ENCODE data around the gene C2CD4A. TPM values are rescaled to one million over a fixed set of nuclear protein-coding genes. Genes with fewer than 3 reads are reported as not detected.
A peak's percentile ranks its signal among the peaks of the same experiment; 100 is the strongest.

Gene C2CD4A
- total RNA-seq, 1 donor from 2014 or later, result 0.18 TPM

DNA sequence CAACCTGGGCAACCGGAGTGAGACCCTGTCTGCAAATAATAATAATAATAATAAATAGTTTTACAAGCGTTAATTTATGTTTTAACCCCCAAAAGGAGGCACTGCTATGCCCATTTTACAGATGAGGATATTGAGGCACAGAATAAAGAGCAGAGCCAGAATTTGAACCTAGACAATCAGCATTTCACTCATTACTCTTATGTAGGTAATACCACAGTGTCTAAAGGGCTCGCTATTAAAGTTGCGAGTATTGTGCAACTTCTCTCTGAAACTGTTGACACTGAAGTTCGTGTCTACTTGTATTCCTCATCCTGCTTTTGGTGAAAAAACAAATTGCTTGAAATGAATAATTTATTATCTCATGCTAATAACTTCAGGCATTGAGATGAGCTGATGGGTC, 2.8 kb downstream of the C2CD4A start:
- H3K9me3 Mint-ChIP-seq (ENCODE audit: unreplicated experiment), result no peaks in the 10 kb centered on the region
- peaks cover 14% of the 10 kb centered on the region for H3K4me1 Mint-ChIP-seq (ENCODE audit: unreplicated experiment)
- H3K27me3 Mint-ChIP-seq (ENCODE audit: unreplicated experiment), result peaks cover 7% of the 10 kb centered on the region
- H3K27ac Mint-ChIP-seq (ENCODE audit: unreplicated experiment), result no peak overlapping the region
- peaks cover 4% of the 10 kb centered on the region for H3K36me3 Mint-ChIP-seq (ENCODE audit: low read depth, unreplicated experiment)
- DNase-seq (ENCODE audit: low spot score), result no peak
- no peak overlapping the region for H3K4me3 Mint-ChIP-seq (ENCODE audit: unreplicated experiment)
- TF ChIP-seq, protein P1, sequence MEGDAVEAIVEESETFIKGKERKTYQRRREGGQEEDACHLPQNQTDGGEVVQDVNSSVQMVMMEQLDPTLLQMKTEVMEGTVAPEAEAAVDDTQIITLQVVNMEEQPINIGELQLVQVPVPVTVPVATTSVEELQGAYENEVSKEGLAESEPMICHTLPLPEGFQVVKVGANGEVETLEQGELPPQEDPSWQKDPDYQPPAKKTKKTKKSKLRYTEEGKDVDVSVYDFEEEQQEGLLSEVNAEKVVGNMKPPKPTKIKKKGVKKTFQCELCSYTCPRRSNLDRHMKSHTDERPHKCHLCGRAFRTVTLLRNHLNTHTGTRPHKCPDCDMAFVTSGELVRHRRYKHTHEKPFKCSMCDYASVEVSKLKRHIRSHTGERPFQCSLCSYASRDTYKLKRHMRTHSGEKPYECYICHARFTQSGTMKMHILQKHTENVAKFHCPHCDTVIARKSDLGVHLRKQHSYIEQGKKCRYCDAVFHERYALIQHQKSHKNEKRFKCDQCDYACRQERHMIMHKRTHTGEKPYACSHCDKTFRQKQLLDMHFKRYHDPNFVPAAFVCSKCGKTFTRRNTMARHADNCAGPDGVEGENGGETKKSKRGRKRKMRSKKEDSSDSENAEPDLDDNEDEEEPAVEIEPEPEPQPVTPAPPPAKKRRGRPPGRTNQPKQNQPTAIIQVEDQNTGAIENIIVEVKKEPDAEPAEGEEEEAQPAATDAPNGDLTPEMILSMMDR (IDR thresholded peaks at IDR 0.05; ENCODE audit: unreplicated experiment), result no peak

DNA sequence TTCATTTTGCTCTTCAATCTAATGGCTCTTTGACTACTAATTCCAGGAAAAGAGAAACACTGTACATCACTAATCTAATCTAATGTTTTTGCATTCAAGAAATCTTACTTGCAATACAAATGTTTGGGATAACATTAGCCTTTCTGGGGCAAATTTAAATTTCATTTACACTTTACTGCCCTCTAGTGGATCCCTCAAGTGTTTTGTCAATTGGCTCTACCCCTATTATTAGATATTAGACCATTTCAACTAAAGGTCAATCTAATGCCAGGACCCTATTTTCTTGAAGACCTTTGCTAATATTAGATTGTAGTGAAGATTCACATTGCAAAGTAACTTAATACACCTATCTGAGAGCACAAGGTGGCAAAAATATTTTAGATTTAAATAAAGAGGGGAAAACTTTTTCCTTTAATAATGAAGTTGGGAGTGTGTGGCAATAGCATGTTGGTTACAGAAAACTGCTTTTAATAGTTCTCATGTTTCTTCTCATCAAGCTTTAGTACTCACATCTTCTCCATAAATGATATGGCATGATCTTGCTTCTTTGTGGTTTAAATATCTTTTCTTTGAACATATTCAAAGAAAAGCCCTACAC, 5.0 kb downstream of the C2CD4A start:
- no peak for DNase-seq (ENCODE audit: low spot score)
- peaks cover 4% of the 10 kb centered on the region for H3K36me3 Mint-ChIP-seq (ENCODE audit: low read depth, unreplicated experiment)
- H3K9me3 Mint-ChIP-seq (ENCODE audit: unreplicated experiment), result no peaks in the 10 kb centered on the region
- peaks cover 7% of the 10 kb centered on the region for H3K27me3 Mint-ChIP-seq (ENCODE audit: unreplicated experiment)
- no peak overlapping the region for H3K27ac Mint-ChIP-seq (ENCODE audit: unreplicated experiment)
- H3K4me1 Mint-ChIP-seq (ENCODE audit: unreplicated experiment), result peaks cover 7% of the 10 kb centered on the region
- H3K4me3 Mint-ChIP-seq (ENCODE audit: unreplicated experiment), result no peak overlapping the region
- TF ChIP-seq, protein P1 (IDR thresholded peaks at IDR 0.05; ENCODE audit: unreplicated experiment), result peak; percentile 73

DNA sequence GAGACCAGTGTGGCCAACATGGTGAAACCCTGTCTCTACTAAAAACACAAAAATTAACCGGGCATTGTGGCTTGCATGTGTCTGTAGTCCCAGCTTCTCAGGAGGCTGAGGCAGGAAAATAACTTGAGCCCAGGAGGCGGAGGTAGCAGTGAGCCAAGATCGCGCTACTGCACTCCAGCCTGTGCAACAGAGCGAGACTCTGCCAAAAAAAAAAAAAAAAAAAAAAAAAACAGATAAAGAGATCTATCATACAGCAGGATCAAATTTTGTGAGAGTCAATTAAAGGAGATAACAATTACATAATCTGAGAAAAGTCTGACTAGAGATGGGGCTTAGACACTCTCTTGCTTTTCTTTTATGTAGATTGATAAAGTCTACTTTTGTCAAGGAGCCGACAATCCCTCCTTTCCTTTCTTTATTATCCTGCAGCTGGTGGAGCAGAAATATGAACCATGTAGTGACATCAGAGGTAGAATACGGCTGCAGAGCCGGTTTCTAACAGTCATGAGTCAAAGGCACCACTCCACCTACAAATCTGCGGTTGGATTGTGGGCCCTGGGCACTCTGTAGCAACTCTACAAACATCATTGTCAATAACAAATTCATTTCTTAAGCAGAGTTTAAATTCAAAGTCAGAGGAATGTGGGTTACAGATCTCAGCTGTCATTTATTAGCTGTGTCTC, 9.0 kb downstream of the C2CD4A start:
- TF ChIP-seq, protein P1 (IDR thresholded peaks at IDR 0.05; ENCODE audit: unreplicated experiment), result no peak
- H3K36me3 Mint-ChIP-seq (ENCODE audit: low read depth, unreplicated experiment), result no peaks in the 10 kb centered on the region
- no peak overlapping the region for H3K4me3 Mint-ChIP-seq (ENCODE audit: unreplicated experiment)
- DNase-seq (ENCODE audit: low spot score), result no peak
- H3K27ac Mint-ChIP-seq (ENCODE audit: unreplicated experiment), result no peak overlapping the region
- H3K4me1 Mint-ChIP-seq (ENCODE audit: unreplicated experiment), result no peaks in the 10 kb centered on the region
- no peaks in the 10 kb centered on the region for H3K27me3 Mint-ChIP-seq (ENCODE audit: unreplicated experiment)
- H3K9me3 Mint-ChIP-seq (ENCODE audit: unreplicated experiment), result no peaks in the 10 kb centered on the region

DNA sequence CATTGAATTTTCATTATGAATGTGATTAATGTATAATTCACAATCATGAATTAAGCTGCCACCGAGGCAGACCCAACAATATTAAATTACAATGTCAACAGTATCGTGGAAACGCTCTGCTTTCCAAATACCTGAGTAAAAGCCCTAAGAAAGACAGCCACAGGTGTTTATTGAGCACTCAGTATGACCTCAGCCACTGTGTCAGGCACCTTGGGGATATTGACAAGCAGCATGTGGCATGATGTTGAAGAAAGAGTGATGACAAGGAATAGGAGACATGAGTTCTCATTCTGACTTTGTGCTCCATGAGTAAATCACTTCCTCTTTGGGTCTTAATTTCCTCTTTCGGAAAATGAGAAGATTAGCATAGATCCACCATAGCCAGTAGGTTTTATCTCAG, 12.8 kb downstream of the C2CD4A start:
- no peaks in the 10 kb centered on the region for H3K4me1 Mint-ChIP-seq (ENCODE audit: unreplicated experiment)

More for the DNA sequence above, 12.8 kb downstream of the C2CD4A start:
- Mint-ChIP-seq H3K27ac (ENCODE audit: unreplicated experiment) (no peak overlapping the region), H3K27me3 (ENCODE audit: unreplicated experiment) (no peaks in the 10 kb centered on the region), H3K36me3 (ENCODE audit: low read depth, unreplicated experiment) (peaks cover 4% of the 10 kb centered on the region), H3K4me3 (ENCODE audit: unreplicated experiment) (no peak overlapping the region), H3K9me3 (ENCODE audit: unreplicated experiment) (no peaks in the 10 kb centered on the region)
- TF ChIP-seq, protein P1 (IDR thresholded peaks at IDR 0.05; ENCODE audit: unreplicated experiment), result no peak
- no peak for DNase-seq (ENCODE audit: low spot score)

All from endothelial cell (in vitro differentiated cells).